H1 (cell line): ENCODE results near the gene MRPS15. TPM values are rescaled to one million over a fixed set of nuclear protein-coding genes. Genes with fewer than 3 reads are reported as not detected.

Experiments
- EP300 ChIP-seq, 2 experiments: IDR thresholded peaks; 1 replicate in 1 of 2; 2 replicates in 1 of 2; pipeline ENCODE4 v1.6.1; 2011 to 2012; ENCODE audit warnings: low read depth in 2 of 2, low read length in 2 of 2, mild to moderate bottlenecking in 2 of 2, borderline replicate concordance in 1 of 2, inconsistent platforms in 1 of 2, moderate library complexity in 1 of 2
- EZH2 ChIP-seq: fragments of 200-600 bp; sonication (generic); IDR thresholded peaks from 2 replicates; pipeline ENCODE4 v1.7.1; 2012; ENCODE audit warnings: low read depth, mild to moderate bottlenecking, moderate library complexity, low read length, inconsistent platforms; ENCODE audit not compliant: severe bottlenecking
- GTF2F1 ChIP-seq: IDR thresholded peaks from 2 replicates; pipeline ENCODE4 v1.6.1; 2012; ENCODE audit warnings: low read depth, low read length, improper control_type of control experiment, borderline replicate concordance
- KDM4A ChIP-seq: IDR thresholded peaks from one replicate; pipeline ENCODE4 v1.7.1; 2012; ENCODE audit warnings: low read depth, mild to moderate bottlenecking, moderate library complexity, low read length, inconsistent platforms; ENCODE audit not compliant: severe bottlenecking
- MAFK ChIP-seq: IDR thresholded peaks from 2 replicates; pipeline ENCODE4 v1.6.1; 2012; ENCODE audit warnings: low read depth, mild to moderate bottlenecking, improper control_type of control experiment, low read length
- SAP30 ChIP-seq: fragments of 300-600 bp; sonication (generic); IDR thresholded peaks from 2 replicates; pipeline ENCODE4 v1.7.1; 2012; ENCODE audit warnings: low read length, moderate library complexity, mild to moderate bottlenecking, inconsistent platforms; ENCODE audit not compliant: insufficient read depth, insufficient replicate concordance
- polyA plus RNA-seq, 7 experiments: library from polyadenylated mRNA; depleted of rRNA in 3 of 7; stranded (reverse) in 5 of 7; unstranded in 2 of 7; fragments of >200 nt in 5 of 7; fragments of 200-250 nt in 2 of 7; gene quantifications; 1 replicate in 5 of 7; 2 replicates in 1 of 7; 4 replicates in 1 of 7; pipeline versions ENCODE4 v1.2.1 to v1.2.3, GENCODE V29; 2011 to 2013; ENCODE audit warnings: missing spikeins in 2 of 7, mixed read lengths in 2 of 7
- total RNA-seq: library from RNA; stranded (reverse); fragmentation: NEBNext Ultra II Directional; extraction: Animal tissue kit (Norgen Biotek cat#: 25700); gene quantifications from 2 replicates; pipeline ENCODE4 v1.2.1, GENCODE V29; 2021

MRPS15 gene
- total and polyA plus RNA-seq, 2 of the 8 experiments (the other 6 are each of a cell fraction or from before 2014, with no cell fraction given): 53.6 to 129 TPM

GRCh38 chr1:36463803-36464604 is at the start of gene MRPS15 (continued):
- TF ChIP-seq KDM4A (peak; percentile 93), EP300 (IDR thresholded peaks at IDR 0.05; ENCODE audit: borderline replicate concordance in 1 of 2, low read depth in 2 of 2, low read length in 2 of 2) (peak; percentile 36 to 87; a peak in 2 of 3 replicates), GTF2F1 (peak; percentile 28; the same call in 1 of the 2 replicates), SAP30 (peak; percentile 82), EZH2 (no peak), MAFK (no peak)
